Caco-2 (cell line): ENCODE data around the gene TTC39C. TPM values are rescaled to one million over a fixed set of nuclear protein-coding genes. Genes with fewer than 3 reads are reported as not detected.

Experiments used
- BruUV-seq: library from RNA; stranded (reverse); fragments of 400-500 nt; replicated peaks from 2 replicates; lab custom pipeline; 2021; lab: Mats Ljungman, UMichigan
- CTCF ChIA-PET: fragments of 300-600 bp; sonication (Branson Sonifier 250); formaldehyde crosslinking; loops from one replicate; lab custom pipeline; 2022; ENCODE audit warnings: antibody characterized with exemption; lab: Charles Lee
- POLR2A ChIA-PET: fragments of 300-600 bp; sonication (Branson Sonifier 250); formaldehyde crosslinking; loops from one replicate; lab custom pipeline; 2022; ENCODE audit warnings: antibody characterized with exemption; lab: Charles Lee
- DNase-seq, 2 experiments: peaks; one replicate each; pipeline versions ENCODE4 v3.0.0 to v3.0.0-alpha.2; 2020 to 2022
- H3K27me3 ChIP-seq: replicated peaks from 2 replicates; pipeline ENCODE4 v1.6.0; 2011; ENCODE audit warnings: low read length; ENCODE audit not compliant: control insufficient read depth, insufficient read depth
- H3K36me3 ChIP-seq: 2 replicates; pipeline ENCODE4 v1.5.1; 2011; ENCODE audit warnings: low read length; ENCODE audit not compliant: control insufficient read depth, insufficient read depth
- H3K4me1 ChIP-seq: fragments of 250-450 bp; sonication (Bioruptor Pico); 2 replicates; pipeline ENCODE4 v1.5.1; 2020; ENCODE audit warnings: mild to moderate bottlenecking
- H3K4me3 ChIP-seq: 2 replicates; pipeline ENCODE4 v1.5.1; 2011; ENCODE audit warnings: low read depth, mild to moderate bottlenecking, control low read depth, low read length
- H3K9me3 ChIP-seq: fragments of 250-450 bp; sonication (Bioruptor Pico); 2 replicates; pipeline ENCODE4 v1.5.1; 2020; ENCODE audit warnings: mild to moderate bottlenecking, moderate library complexity
- H3K27ac Mint-ChIP-seq: one replicate; pipeline ENCODE4 v1.8.0; 2022; ENCODE audit warnings: mixed read lengths; ENCODE audit not compliant: unreplicated experiment
- H3K27me3 Mint-ChIP-seq: one replicate; pipeline ENCODE4 v1.8.0; 2022; ENCODE audit warnings: mixed read lengths; ENCODE audit not compliant: insufficient read depth, unreplicated experiment
- H3K36me3 Mint-ChIP-seq: one replicate; pipeline ENCODE4 v1.8.0; 2022; ENCODE audit warnings: mild to moderate bottlenecking, mixed read lengths; ENCODE audit not compliant: insufficient read depth, unreplicated experiment
- H3K4me1 Mint-ChIP-seq: one replicate; pipeline ENCODE4 v1.8.0; 2022; ENCODE audit warnings: low read depth, mixed read lengths; ENCODE audit not compliant: unreplicated experiment
- H3K4me3 Mint-ChIP-seq: one replicate; pipeline ENCODE4 v1.8.0; 2022; ENCODE audit warnings: mild to moderate bottlenecking, moderate library complexity, mixed read lengths; ENCODE audit not compliant: unreplicated experiment
- H3K9me3 Mint-ChIP-seq: one replicate; pipeline ENCODE4 v1.8.0; 2022; ENCODE audit warnings: mixed read lengths; ENCODE audit not compliant: unreplicated experiment
- intact Hi-C: fragments of 100-400 bp; cut with micrococcal nuclease; formaldehyde crosslinking; loops from one replicate; pipeline ENCODE4 v1.10.0; 2022; ENCODE audit not compliant: unreplicated experiment
- total RNA-seq: library from RNA; stranded (reverse); gene quantifications from 2 replicates; pipeline ENCODE4 v1.2.3, GENCODE V29; 2022
- TF ChIP-seq, protein P1 (sequence below), 2 experiments: fragments of 200-600 bp in 1 of 2; IDR thresholded peaks; 1 replicate in 1 of 2; 2 replicates in 1 of 2; pipeline versions ENCODE4 v1.5.1 to v1.8.0; 2011 to 2022; ENCODE audit warnings: antibody characterized with exemption in 1 of 2, control low read depth in 1 of 2, inconsistent platforms in 1 of 2, low read depth in 1 of 2, low read length in 1 of 2, mild to moderate bottlenecking in 1 of 2, moderate library complexity in 1 of 2; ENCODE audit not compliant: insufficient read depth in 1 of 2, severe bottlenecking in 1 of 2, unreplicated experiment in 1 of 2

Gene TTC39C
- total RNA-seq, 1 experiment from 2014 or later, result 9.3 TPM

DNA sequence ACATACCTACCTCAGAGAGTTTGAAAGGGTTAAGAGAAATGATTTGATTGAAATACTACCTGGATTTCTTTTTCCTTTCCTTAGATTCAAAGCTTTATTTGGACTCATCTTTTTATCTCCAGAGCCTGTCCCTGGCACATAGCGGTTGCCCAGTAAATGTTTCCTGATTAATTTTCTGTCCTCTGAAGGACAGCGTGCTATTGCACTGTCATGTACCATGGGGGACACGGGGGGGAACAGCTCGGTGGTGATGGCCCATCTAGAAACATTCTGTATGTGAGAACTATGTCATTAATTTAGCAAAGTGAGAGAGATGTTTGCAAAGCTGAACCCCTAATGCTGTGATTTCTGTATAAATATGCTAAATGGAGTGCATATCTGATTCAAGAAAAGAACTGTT, 97.9 kb downstream of the TTC39C start:
- ChIA-PET POLR2A (no interaction called here), CTCF (no interaction called here)
- Histone ChIP-seq H3K4me1 (no peaks in the 10 kb centered on the region), H3K27me3 (no peaks in the 10 kb centered on the region), H3K9me3 (no peaks in the 10 kb centered on the region), H3K36me3 (no peaks in the 10 kb centered on the region), H3K4me3 (no peak overlapping the region)
- no peak for DNase-seq
- Mint-ChIP-seq H3K27ac (no peak overlapping the region), H3K4me1 (no peaks in the 10 kb centered on the region), H3K9me3 (no peaks in the 10 kb centered on the region), H3K36me3 (no peaks in the 10 kb centered on the region), H3K27me3 (no peaks in the 10 kb centered on the region), H3K4me3 (no peak overlapping the region)
- intact Hi-C loops, result loop anchor here (10.0 kb wide), 3 partner anchors 58 to 188 kb away; no protein-coding TSS in a partner anchor
- TF ChIP-seq, protein P1, sequence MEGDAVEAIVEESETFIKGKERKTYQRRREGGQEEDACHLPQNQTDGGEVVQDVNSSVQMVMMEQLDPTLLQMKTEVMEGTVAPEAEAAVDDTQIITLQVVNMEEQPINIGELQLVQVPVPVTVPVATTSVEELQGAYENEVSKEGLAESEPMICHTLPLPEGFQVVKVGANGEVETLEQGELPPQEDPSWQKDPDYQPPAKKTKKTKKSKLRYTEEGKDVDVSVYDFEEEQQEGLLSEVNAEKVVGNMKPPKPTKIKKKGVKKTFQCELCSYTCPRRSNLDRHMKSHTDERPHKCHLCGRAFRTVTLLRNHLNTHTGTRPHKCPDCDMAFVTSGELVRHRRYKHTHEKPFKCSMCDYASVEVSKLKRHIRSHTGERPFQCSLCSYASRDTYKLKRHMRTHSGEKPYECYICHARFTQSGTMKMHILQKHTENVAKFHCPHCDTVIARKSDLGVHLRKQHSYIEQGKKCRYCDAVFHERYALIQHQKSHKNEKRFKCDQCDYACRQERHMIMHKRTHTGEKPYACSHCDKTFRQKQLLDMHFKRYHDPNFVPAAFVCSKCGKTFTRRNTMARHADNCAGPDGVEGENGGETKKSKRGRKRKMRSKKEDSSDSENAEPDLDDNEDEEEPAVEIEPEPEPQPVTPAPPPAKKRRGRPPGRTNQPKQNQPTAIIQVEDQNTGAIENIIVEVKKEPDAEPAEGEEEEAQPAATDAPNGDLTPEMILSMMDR (IDR thresholded peaks at IDR 0.05; ENCODE audit: insufficient read depth in 1 of 2, low read depth in 1 of 2, low read length in 1 of 2, severe bottlenecking in 1 of 2, unreplicated experiment in 1 of 2), result no peak
- no TSS peak for BruUV-seq

DNA sequence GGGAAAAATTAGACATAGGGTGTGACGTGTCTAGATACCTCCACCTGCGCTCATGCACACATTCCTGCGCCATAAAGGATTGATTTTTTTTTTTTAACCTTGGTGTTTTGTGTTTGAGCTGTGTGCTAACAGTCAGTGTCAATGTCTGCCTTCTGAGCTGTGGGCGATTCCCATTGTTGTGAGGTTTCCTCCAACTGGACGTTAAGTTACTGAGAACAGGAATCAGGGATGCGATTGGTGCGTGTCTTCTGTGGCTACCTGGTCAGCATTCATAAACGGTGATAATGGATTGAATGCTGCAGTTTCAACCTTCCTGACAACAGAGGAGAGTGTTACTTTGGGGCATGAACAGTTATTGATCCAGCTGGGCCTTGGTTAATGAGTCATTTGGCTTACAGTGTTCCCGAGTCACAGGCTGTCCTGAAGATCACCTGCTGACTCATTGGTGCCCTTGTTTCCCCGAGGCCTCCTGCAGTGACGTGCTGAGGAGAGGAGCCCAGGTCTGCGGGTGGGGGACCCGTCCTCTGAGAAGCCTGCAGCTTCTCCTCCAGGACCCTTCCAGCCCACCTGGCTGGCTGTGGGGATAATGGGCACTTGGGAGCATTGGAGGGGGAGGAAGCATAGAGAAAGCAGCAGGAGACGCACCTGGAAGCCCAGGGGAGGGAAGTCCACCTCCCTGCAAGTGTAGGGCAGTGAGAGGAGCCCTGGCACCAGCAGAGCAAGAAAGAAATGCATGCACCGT, 98.5 kb downstream of the TTC39C start:
- intact Hi-C loops, result loop anchor here (10.0 kb wide), 3 partner anchors 58 to 188 kb away; no protein-coding TSS in a partner anchor
- H3K9me3 ChIP-seq, result no peaks in the 10 kb centered on the region
- BruUV-seq, result no TSS peak
- Mint-ChIP-seq H3K27ac (no peak overlapping the region), H3K4me1 (no peaks in the 10 kb centered on the region), H3K36me3 (no peaks in the 10 kb centered on the region), H3K27me3 (no peaks in the 10 kb centered on the region), H3K4me3 (no peak overlapping the region), H3K9me3 (no peaks in the 10 kb centered on the region)
- TF ChIP-seq, protein P1 (IDR thresholded peaks at IDR 0.05; ENCODE audit: insufficient read depth in 1 of 2, low read depth in 1 of 2, low read length in 1 of 2, severe bottlenecking in 1 of 2, unreplicated experiment in 1 of 2), result no peak
- no peaks in the 10 kb centered on the region for H3K27me3 ChIP-seq
- H3K4me3 ChIP-seq, result no peak overlapping the region
- no peaks in the 10 kb centered on the region for H3K36me3 ChIP-seq
- H3K4me1 ChIP-seq, result no peaks in the 10 kb centered on the region
- ChIA-PET POLR2A (no interaction called here), CTCF (no interaction called here)
- peak in 1 of 2 experiments; percentile 1 for DNase-seq

DNA sequence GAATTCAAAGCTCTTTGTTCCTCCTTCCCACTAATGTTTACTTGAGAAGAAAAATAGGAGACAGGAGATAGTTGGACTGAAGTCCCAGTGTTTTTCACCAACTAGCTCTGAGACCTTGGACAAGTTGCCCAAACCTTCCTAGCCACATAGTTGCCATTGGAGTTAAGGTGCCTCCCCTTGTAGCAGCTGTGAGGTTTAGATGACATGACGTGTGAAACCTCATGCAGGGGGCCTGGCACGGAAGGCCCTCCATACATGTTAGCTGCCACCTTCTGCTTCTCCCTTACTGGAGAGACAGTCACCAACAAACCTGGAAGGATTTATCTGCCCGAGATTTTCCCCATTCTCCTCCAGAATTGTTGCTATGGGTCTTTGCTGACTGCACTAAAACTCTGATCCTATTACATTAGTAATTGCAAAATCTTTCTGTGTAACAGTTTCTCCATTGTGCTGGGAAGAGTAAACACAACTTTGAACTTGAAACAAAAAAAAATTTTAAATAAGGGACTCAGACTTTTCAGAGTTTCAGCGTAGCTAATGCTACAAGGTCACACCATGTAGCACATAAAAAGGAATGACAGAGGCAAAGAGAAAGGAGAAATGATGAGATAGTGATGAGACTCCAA, 100.5 kb downstream of the TTC39C start:
- H3K9me3 Mint-ChIP-seq, result no peaks in the 10 kb centered on the region
- H3K9me3 ChIP-seq, result no peaks in the 10 kb centered on the region
- no peaks in the 10 kb centered on the region for H3K27me3 Mint-ChIP-seq
- H3K4me3 ChIP-seq, result no peak overlapping the region
- H3K36me3 ChIP-seq, result no peaks in the 10 kb centered on the region
- no TSS peak for BruUV-seq
- intact Hi-C loops, result loop anchor here (5.0 to 10.0 kb wide), 4 partner anchors 60 to 190 kb away; no protein-coding TSS in a partner anchor
- DNase-seq, result no peak
- H3K4me1 Mint-ChIP-seq, result no peaks in the 10 kb centered on the region
- TF ChIP-seq, protein P1 (IDR thresholded peaks at IDR 0.05; ENCODE audit: insufficient read depth in 1 of 2, low read depth in 1 of 2, low read length in 1 of 2, severe bottlenecking in 1 of 2, unreplicated experiment in 1 of 2), result no peak
- ChIA-PET POLR2A (interaction anchor here (0.6 kb wide), 1 partner anchor 193 kb away, joined by 3 read pairs; no protein-coding TSS in a partner anchor), CTCF (no interaction called here)
- no peaks in the 10 kb centered on the region for H3K36me3 Mint-ChIP-seq
- no peaks in the 10 kb centered on the region for H3K27me3 ChIP-seq
- peak overlapping the region; percentile 45 for H3K27ac Mint-ChIP-seq
- H3K4me3 Mint-ChIP-seq, result no peak overlapping the region
- H3K4me1 ChIP-seq, result no peaks in the 10 kb centered on the region
